PC-3 (cell line): ENCODE data around the gene UGT3A2. TPM values are rescaled to one million over a fixed set of nuclear protein-coding genes. Genes with fewer than 3 reads are reported as not detected.

Source experiments
- ATAC-seq: fragments of 200-7000 bp; cut with Tn5 transposase; 2 replicates; pipeline ENCODE4 v1.9.1; 2020; ENCODE audit warnings: mild to moderate bottlenecking, moderate library complexity
- BruUV-seq: library from RNA; stranded (reverse); fragments of 400-500 nt; replicated peaks from 2 replicates; lab custom pipeline; 2021; lab: Mats Ljungman, UMichigan
- CTCF ChIA-PET: fragments of 300-600 bp; sonication (Branson Sonifier 250); formaldehyde crosslinking; loops from one replicate; lab custom pipeline; 2022; ENCODE audit warnings: antibody characterized with exemption; lab: Charles Lee
- POLR2A ChIA-PET: fragments of 300-600 bp; sonication (Branson Sonifier 250); formaldehyde crosslinking; loops from one replicate; lab custom pipeline; 2022; ENCODE audit warnings: antibody characterized with exemption; ENCODE audit not compliant: unreplicated experiment; lab: Charles Lee
- DNase-seq: peaks from one replicate; pipeline ENCODE4 v3.0.0-alpha.2; 2015
- H2AFZ ChIP-seq: fragments of 300-600 bp; sonication (generic); 2 replicates; pipeline ENCODE4 v1.6.0; 2016; ENCODE audit warnings: antibody characterized with exemption, low read length
- H3F3A ChIP-seq: fragments of 300-600 bp; sonication (generic); one replicate; pipeline ENCODE4 v1.6.0; 2017; ENCODE audit warnings: antibody characterized with exemption, low read length, control low read depth, mild to moderate bottlenecking; ENCODE audit not compliant: unreplicated experiment
- H3K27ac ChIP-seq: fragments of 300-600 bp; sonication (generic); 2 replicates; pipeline ENCODE4 v1.5.1; 2016; ENCODE audit warnings: mild to moderate bottlenecking, low read length
- H3K27me3 ChIP-seq: fragments of 300-600 bp; sonication (generic); 2 replicates; pipeline ENCODE4 v1.6.1; 2016; ENCODE audit warnings: low read length, mixed read lengths
- H3K36me3 ChIP-seq: fragments of 300-600 bp; sonication (generic); 2 replicates; pipeline ENCODE4 v1.6.1; 2016; ENCODE audit warnings: low read depth, mixed run types, low read length, mixed read lengths
- H3K4me1 ChIP-seq: fragments of 300-600 bp; sonication (generic); 2 replicates; pipeline ENCODE4 v1.5.1; 2016; ENCODE audit warnings: low read length; ENCODE audit not compliant: insufficient read depth
- H3K4me2 ChIP-seq: fragments of 300-600 bp; sonication (generic); 2 replicates; pipeline ENCODE4 v1.6.0; 2016; ENCODE audit warnings: low read length
- H3K4me3 ChIP-seq: fragments of 300-600 bp; sonication (generic); 2 replicates; pipeline ENCODE4 v1.5.1; 2016; ENCODE audit warnings: mild to moderate bottlenecking, low read length, mixed read lengths
- H3K79me2 ChIP-seq: fragments of 300-600 bp; sonication (generic); 2 replicates; pipeline ENCODE4 v1.6.1; 2017; ENCODE audit warnings: low read length, mixed read lengths
- H3K9ac ChIP-seq: fragments of 300-600 bp; sonication (generic); 2 replicates; pipeline ENCODE4 v1.6.0; 2016; ENCODE audit warnings: mild to moderate bottlenecking, low read length
- H3K9me2 ChIP-seq: fragments of 300-600 bp; sonication (generic); replicated peaks from 2 replicates; pipeline ENCODE4 v1.6.1; 2016; ENCODE audit warnings: mixed run types, low read length, mixed read lengths
- H3K9me3 ChIP-seq: fragments of 300-600 bp; sonication (generic); 2 replicates; pipeline ENCODE4 v1.6.1; 2016; ENCODE audit warnings: low read length, mixed read lengths
- H4K20me1 ChIP-seq: fragments of 300-600 bp; sonication (generic); 2 replicates; pipeline ENCODE4 v1.6.1; 2016; ENCODE audit warnings: low read length, mixed read lengths
- EZH2 ChIP-seq: fragments of 300-600 bp; sonication (generic); IDR thresholded peaks from one replicate; pipeline ENCODE4 v1.6.1; 2017; ENCODE audit warnings: antibody characterized with exemption, mild to moderate bottlenecking, low read length; ENCODE audit not compliant: unreplicated experiment
- EZH2phosphoT487 ChIP-seq: fragments of 300-600 bp; sonication (generic); IDR thresholded peaks from 2 replicates; pipeline ENCODE4 v1.6.1; 2018; ENCODE audit warnings: mild to moderate bottlenecking, antibody characterized with exemption, low read length, borderline replicate concordance
- intact Hi-C: fragments of 100-400 bp; cut with micrococcal nuclease; formaldehyde crosslinking; loops from 2 replicates; pipeline ENCODE4 v1.9.0; 2023
- total RNA-seq: library from RNA; depleted of rRNA; stranded (reverse); fragments of >200 nt; gene quantifications from 2 replicates; pipeline ENCODE4 v1.2.3, GENCODE V29; 2014
- TF ChIP-seq, protein P1 (sequence below): fragments of 300-600 bp; sonication (generic); conservative IDR thresholded peaks from 2 replicates; pipeline ENCODE4 v1.5.1; 2017; ENCODE audit warnings: antibody characterized with exemption, low read depth, mild to moderate bottlenecking, low read length

The UGT3A2 gene
- total RNA-seq, 1 experiment from 2014 or later: not detected

DNA sequence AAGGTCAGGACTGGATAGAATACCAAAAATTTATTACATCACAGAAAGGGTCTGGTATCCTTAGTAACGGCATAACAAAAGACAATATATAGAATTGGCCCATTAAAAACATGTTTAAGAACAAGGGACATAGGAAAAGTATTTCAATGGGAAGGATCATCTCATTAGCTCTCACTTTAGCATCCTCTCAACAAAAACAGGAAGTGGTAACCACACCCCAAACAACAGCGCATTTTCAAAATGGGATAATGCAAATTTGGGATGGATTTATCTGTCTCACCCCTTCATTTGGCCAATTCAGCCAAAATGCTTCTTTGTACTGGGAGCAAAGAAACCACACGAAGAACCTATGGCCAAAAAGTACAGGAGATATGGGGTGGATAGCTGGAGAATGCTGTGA is 65.7 kb downstream of the UGT3A2 start:
- BruUV-seq: no TSS peak

DNA sequence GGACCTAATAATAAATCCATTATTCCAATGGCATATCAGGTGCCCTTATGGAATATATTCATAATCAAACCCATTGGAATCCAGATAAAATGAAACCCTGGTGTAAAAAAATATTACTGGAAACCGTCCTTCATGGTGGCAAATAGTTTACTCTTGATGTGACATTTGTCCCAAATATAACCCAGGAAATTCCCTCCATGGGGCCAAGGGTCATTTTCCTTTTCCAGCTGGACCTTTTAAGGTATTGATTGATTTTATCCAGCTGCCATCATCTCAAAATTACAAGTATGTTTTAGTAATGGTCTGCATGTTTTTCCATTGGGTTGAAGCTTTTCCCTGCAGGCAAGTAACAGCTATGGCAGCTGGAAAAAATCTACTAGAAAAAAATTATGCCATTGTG is 67.1 kb downstream of the UGT3A2 start:
- POLR2A ChIA-PET: no interaction called here
- no peaks in the 10 kb centered on the region for H4K20me1 ChIP-seq
- no peaks in the 10 kb centered on the region for H3K9me2 ChIP-seq
- no peak overlapping the region for H3K4me2 ChIP-seq
- H3F3A ChIP-seq: no peaks in the 10 kb centered on the region
- H3K4me1 ChIP-seq: no peaks in the 10 kb centered on the region
- no peak overlapping the region for H3K9ac ChIP-seq
- H3K4me3 ChIP-seq: no peak overlapping the region
- H3K79me2 ChIP-seq: no peaks in the 10 kb centered on the region
- DNase-seq: no peak
- intact Hi-C loops: no loop called here
- BruUV-seq: no TSS peak
- no peak overlapping the region for H3K27ac ChIP-seq
- H2AFZ ChIP-seq: no peak overlapping the region
- ATAC-seq: no peak
- no peaks in the 10 kb centered on the region for H3K9me3 ChIP-seq
- TF ChIP-seq, protein P1, sequence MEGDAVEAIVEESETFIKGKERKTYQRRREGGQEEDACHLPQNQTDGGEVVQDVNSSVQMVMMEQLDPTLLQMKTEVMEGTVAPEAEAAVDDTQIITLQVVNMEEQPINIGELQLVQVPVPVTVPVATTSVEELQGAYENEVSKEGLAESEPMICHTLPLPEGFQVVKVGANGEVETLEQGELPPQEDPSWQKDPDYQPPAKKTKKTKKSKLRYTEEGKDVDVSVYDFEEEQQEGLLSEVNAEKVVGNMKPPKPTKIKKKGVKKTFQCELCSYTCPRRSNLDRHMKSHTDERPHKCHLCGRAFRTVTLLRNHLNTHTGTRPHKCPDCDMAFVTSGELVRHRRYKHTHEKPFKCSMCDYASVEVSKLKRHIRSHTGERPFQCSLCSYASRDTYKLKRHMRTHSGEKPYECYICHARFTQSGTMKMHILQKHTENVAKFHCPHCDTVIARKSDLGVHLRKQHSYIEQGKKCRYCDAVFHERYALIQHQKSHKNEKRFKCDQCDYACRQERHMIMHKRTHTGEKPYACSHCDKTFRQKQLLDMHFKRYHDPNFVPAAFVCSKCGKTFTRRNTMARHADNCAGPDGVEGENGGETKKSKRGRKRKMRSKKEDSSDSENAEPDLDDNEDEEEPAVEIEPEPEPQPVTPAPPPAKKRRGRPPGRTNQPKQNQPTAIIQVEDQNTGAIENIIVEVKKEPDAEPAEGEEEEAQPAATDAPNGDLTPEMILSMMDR: no peak
- TF ChIP-seq EZH2 (no peak), EZH2phosphoT487 (no peak)
- peaks cover 67% of the 10 kb centered on the region for H3K27me3 ChIP-seq
- no peaks in the 10 kb centered on the region for H3K36me3 ChIP-seq
- CTCF ChIA-PET: no interaction called here

More for the DNA sequence above, 65.7 kb downstream of the UGT3A2 start:
- no peak overlapping the region for H3K27ac ChIP-seq
- ChIA-PET CTCF (no interaction called here), POLR2A (no interaction called here)
- DNase-seq: no peak
- intact Hi-C loops: no loop called here
- no peaks in the 10 kb centered on the region for H3K9me3 ChIP-seq
- no peaks in the 10 kb centered on the region for H3K4me1 ChIP-seq
- H4K20me1 ChIP-seq: no peaks in the 10 kb centered on the region
- no peak overlapping the region for H3K4me3 ChIP-seq
- H3K9me2 ChIP-seq: no peaks in the 10 kb centered on the region
- no peak overlapping the region for H2AFZ ChIP-seq
- H3K36me3 ChIP-seq: no peaks in the 10 kb centered on the region
- TF ChIP-seq EZH2phosphoT487: no peak
- no peak for TF ChIP-seq EZH2
- TF ChIP-seq, protein P1: no peak
- no peak overlapping the region for H3K4me2 ChIP-seq
- H3K79me2 ChIP-seq: no peaks in the 10 kb centered on the region
- peaks cover 56% of the 10 kb centered on the region for H3K27me3 ChIP-seq
- ATAC-seq: no peak
- H3K9ac ChIP-seq: no peak overlapping the region
- no peaks in the 10 kb centered on the region for H3F3A ChIP-seq

DNA sequence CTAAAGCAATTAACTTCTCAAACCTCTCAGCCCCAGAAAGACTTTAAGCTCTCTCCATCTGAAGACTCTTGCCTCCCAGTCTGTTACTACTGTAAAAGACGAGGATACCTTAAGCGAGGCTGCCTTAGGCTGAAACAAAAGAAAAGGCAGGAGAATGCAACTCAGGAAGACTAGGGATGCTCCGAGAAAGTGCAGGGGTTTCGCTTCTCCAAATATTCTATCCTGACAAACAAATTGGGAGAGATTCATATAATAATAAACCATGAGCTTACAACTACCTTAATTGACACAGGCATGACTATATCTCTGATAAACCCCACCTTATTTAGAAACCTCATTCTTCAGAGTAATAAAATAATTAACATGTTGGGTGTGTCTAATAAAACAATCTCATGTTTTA is 70.6 kb downstream of the UGT3A2 start:
- Histone ChIP-seq H3K4me2 (no peak overlapping the region), H4K20me1 (no peaks in the 10 kb centered on the region), H2AFZ (no peak overlapping the region), H3K9me2 (no peaks in the 10 kb centered on the region), H3K27ac (no peak overlapping the region), H3F3A (no peaks in the 10 kb centered on the region), H3K79me2 (no peaks in the 10 kb centered on the region), H3K9me3 (no peaks in the 10 kb centered on the region), H3K9ac (no peak overlapping the region), H3K27me3 (peaks cover 70% of the 10 kb centered on the region), H3K4me1 (no peaks in the 10 kb centered on the region), H3K36me3 (no peaks in the 10 kb centered on the region), H3K4me3 (no peak overlapping the region)
- POLR2A ChIA-PET: no interaction called here
- no peak for ATAC-seq
- CTCF ChIA-PET: no interaction called here
- no TSS peak for BruUV-seq
- no peak for DNase-seq
- intact Hi-C loops: no loop called here
- TF ChIP-seq EZH2phosphoT487: no peak
